Loucy (cell line): ENCODE results near the gene NPTX2.

Experiments
- H2AFZ ChIP-seq: fragments of 200-600 bp; sonication (generic); 2 replicates; pipeline ENCODE4 v1.6.0; 2016; ENCODE audit warnings: antibody characterized with exemption, mild to moderate bottlenecking, low read length, moderate library complexity
- H3F3A ChIP-seq: fragments of 200-600 bp; 2 replicates; pipeline ENCODE4 v1.6.0; 2016; ENCODE audit warnings: antibody characterized with exemption, low read depth, mild to moderate bottlenecking
- H3K27me3 ChIP-seq: fragments of 200-600 bp; sonication (generic); 2 replicates; pipeline ENCODE4 v1.6.1; 2014; ENCODE audit warnings: low read length, mild to moderate bottlenecking; ENCODE audit not compliant: insufficient read depth, poor library complexity, severe bottlenecking
- H3K36me3 ChIP-seq: fragments of 200-600 bp; sonication (generic); 2 replicates; pipeline ENCODE4 v1.6.1; 2016; ENCODE audit warnings: low read length; ENCODE audit not compliant: insufficient read depth
- H3K4me1 ChIP-seq: fragments of 200-600 bp; sonication (generic); 2 replicates; pipeline ENCODE4 v1.5.1; 2014; ENCODE audit warnings: low read length, mild to moderate bottlenecking; ENCODE audit not compliant: insufficient read depth, poor library complexity, severe bottlenecking
- H3K4me2 ChIP-seq: fragments of 200-600 bp; sonication (generic); 2 replicates; pipeline ENCODE4 v1.6.0; 2014; ENCODE audit warnings: antibody characterized with exemption, low read length, low read depth, mild to moderate bottlenecking; ENCODE audit not compliant: poor library complexity, severe bottlenecking
- H3K4me3 ChIP-seq: fragments of 200-600 bp; sonication (generic); 2 replicates; pipeline ENCODE4 v1.5.1; 2014; ENCODE audit warnings: low read length, mild to moderate bottlenecking, mixed read lengths; ENCODE audit not compliant: poor library complexity, severe bottlenecking
- H3K79me2 ChIP-seq: fragments of 200-600 bp; sonication (generic); 2 replicates; pipeline ENCODE4 v1.6.1; 2014; ENCODE audit warnings: low read length; ENCODE audit not compliant: insufficient read depth
- H3K9ac ChIP-seq: fragments of 200-600 bp; sonication (generic); 2 replicates; pipeline ENCODE4 v1.6.0; 2014; ENCODE audit warnings: mild to moderate bottlenecking, low read depth, low read length, moderate library complexity; ENCODE audit not compliant: poor library complexity, severe bottlenecking
- H3K9me2 ChIP-seq: fragments of 200-600 bp; sonication (generic); replicated peaks from 2 replicates; pipeline ENCODE4 v1.6.1; 2016; ENCODE audit warnings: low read depth, low read length, mixed read lengths
- H3K9me3 ChIP-seq: fragments of 200-600 bp; sonication (generic); 2 replicates; pipeline ENCODE4 v1.6.1; 2014; ENCODE audit warnings: mild to moderate bottlenecking, antibody characterized with exemption, low read length, low read depth; ENCODE audit not compliant: insufficient read depth
- H4K20me1 ChIP-seq: fragments of 200-600 bp; sonication (generic); 2 replicates; pipeline ENCODE4 v1.6.0; 2014; ENCODE audit warnings: antibody characterized with exemption, low read length, mild to moderate bottlenecking; ENCODE audit not compliant: insufficient read depth, poor library complexity, severe bottlenecking
- CTCF ChIP-seq: fragments of 200-600 bp; sonication (generic); conservative IDR thresholded peaks from 2 replicates; pipeline ENCODE4 v1.5.1; 2014; ENCODE audit warnings: mild to moderate bottlenecking, antibody characterized with exemption, low read length
- EZH2phosphoT487 ChIP-seq: fragments of 200-600 bp; IDR thresholded peaks from 2 replicates; pipeline ENCODE4 v1.6.1; 2018; ENCODE audit warnings: antibody characterized with exemption, mild to moderate bottlenecking, moderate library complexity, borderline replicate concordance

The NPTX2 gene

GRCh38 chr7:98659756-98660155 is 42.7 kb downstream of the NPTX2 start:
- H2AFZ ChIP-seq = no peak overlapping the region
- H3K79me2 ChIP-seq = no peaks in the 10 kb centered on the region
- no peaks in the 10 kb centered on the region for H3K36me3 ChIP-seq
- H3K4me3 ChIP-seq = no peak overlapping the region
- TF ChIP-seq CTCF (no peak), EZH2phosphoT487 (no peak)
- H3K4me2 ChIP-seq = no peak overlapping the region
- no peak overlapping the region for H3K9ac ChIP-seq
- H3K9me3 ChIP-seq = no peaks in the 10 kb centered on the region
- no peaks in the 10 kb centered on the region for H3K9me2 ChIP-seq
- H3F3A ChIP-seq = no peaks in the 10 kb centered on the region
- H3K4me1 ChIP-seq = peaks cover 22% of the 10 kb centered on the region
- no peaks in the 10 kb centered on the region for H4K20me1 ChIP-seq
- no peaks in the 10 kb centered on the region for H3K27me3 ChIP-seq

- Histone ChIP-seq H3K27me3 (no peaks in the 10 kb centered on the region), H3F3A (no peaks in the 10 kb centered on the region), H3K4me1 (peaks cover 5% of the 10 kb centered on the region), H3K9ac (no peak overlapping the region), H3K4me3 (no peak overlapping the region), H3K9me3 (no peaks in the 10 kb centered on the region), H3K4me2 (no peak overlapping the region), H4K20me1 (no peaks in the 10 kb centered on the region), H3K36me3 (no peaks in the 10 kb centered on the region), H2AFZ (no peak overlapping the region), H3K9me2 (no peaks in the 10 kb centered on the region), H3K79me2 (no peaks in the 10 kb centered on the region)
- no peak for TF ChIP-seq CTCF
Measured at GRCh38 chr7:98661607-98662006, 44.5 kb downstream of the NPTX2 start.

- Histone ChIP-seq H4K20me1 (no peaks in the 10 kb centered on the region), H3F3A (no peaks in the 10 kb centered on the region), H3K4me1 (peaks cover 5% of the 10 kb centered on the region), H3K9me2 (no peaks in the 10 kb centered on the region), H3K79me2 (no peaks in the 10 kb centered on the region), H3K4me3 (no peak overlapping the region), H3K36me3 (no peaks in the 10 kb centered on the region), H2AFZ (no peak overlapping the region), H3K27me3 (no peaks in the 10 kb centered on the region), H3K4me2 (no peak overlapping the region), H3K9me3 (no peaks in the 10 kb centered on the region), H3K9ac (no peak overlapping the region)
- TF ChIP-seq EZH2phosphoT487 (no peak), CTCF (no peak)
Measured at GRCh38 chr7:98662289-98662688, 45.2 kb downstream of the NPTX2 start.
